Measurements from ENCODE around the gene NRGN. TPM values are rescaled to one million over a fixed set of nuclear protein-coding genes. Genes with fewer than 3 reads are reported as not detected.

Gene NRGN
- total and polyA plus RNA-seq, 2 of the 8 experiments (the other 6 are each of a cell fraction or from before 2014, with no cell fraction given) = 0.60 to 1.0 TPM

- TF ChIP-seq, protein P1, sequence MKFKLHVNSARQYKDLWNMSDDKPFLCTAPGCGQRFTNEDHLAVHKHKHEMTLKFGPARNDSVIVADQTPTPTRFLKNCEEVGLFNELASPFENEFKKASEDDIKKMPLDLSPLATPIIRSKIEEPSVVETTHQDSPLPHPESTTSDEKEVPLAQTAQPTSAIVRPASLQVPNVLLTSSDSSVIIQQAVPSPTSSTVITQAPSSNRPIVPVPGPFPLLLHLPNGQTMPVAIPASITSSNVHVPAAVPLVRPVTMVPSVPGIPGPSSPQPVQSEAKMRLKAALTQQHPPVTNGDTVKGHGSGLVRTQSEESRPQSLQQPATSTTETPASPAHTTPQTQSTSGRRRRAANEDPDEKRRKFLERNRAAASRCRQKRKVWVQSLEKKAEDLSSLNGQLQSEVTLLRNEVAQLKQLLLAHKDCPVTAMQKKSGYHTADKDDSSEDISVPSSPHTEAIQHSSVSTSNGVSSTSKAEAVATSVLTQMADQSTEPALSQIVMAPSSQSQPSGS (IDR thresholded peaks at IDR 0.05; ENCODE audit: low read length) = no peak
- TF ChIP-seq CEBPB (IDR thresholded peaks at IDR 0.05; ENCODE audit: low read depth, low read length) = no peak
- TF ChIP-seq E2F6 (IDR thresholded peaks at IDR 0.05) = no peak
- TF ChIP-seq RBBP5 (IDR thresholded peaks at IDR 0.05; ENCODE audit: borderline replicate concordance, low read depth, low read length) = no peak
- no peak for TF ChIP-seq SRF (IDR thresholded peaks at IDR 0.05; ENCODE audit: low read depth, low read length)
- no peak for TF ChIP-seq ATF3 (IDR thresholded peaks at IDR 0.05; ENCODE audit: insufficient read depth, low read depth, low read length)
- no peak for TF ChIP-seq USF2 (IDR thresholded peaks at IDR 0.05; ENCODE audit: low read length)
- no peak for TF ChIP-seq TAF7 (optimal IDR thresholded peaks at IDR 0.05; ENCODE audit: borderline replicate concordance, low read depth, low read length)
- no peak for TF ChIP-seq ZNF274 (IDR thresholded peaks at IDR 0.05; ENCODE audit: borderline replicate concordance, extremely low read depth, low read length)
- no peak for TF ChIP-seq TAF1 (IDR thresholded peaks at IDR 0.05; ENCODE audit: low read depth, low read length)
Observed at GRCh38 chr11:124756033-124756752, 16.5 kb downstream of the NRGN start (continued).
